B cell (primary cell): Measurements from ENCODE around the gene ARL4C. TPM values are rescaled to one million over a fixed set of nuclear protein-coding genes. Genes with fewer than 3 reads are reported as not detected.

Source experiments
- ATAC-seq: fragments of 200-7000 bp; cut with Tn5 transposase; one replicate; pipeline ENCODE4 v1.10.0; 2021; ENCODE audit warnings: low read depth, mild to moderate bottlenecking, moderate number of reproducible peaks, moderate library complexity
- CTCF ChIA-PET: fragments of 350-600 bp; sonication (Branson Sonifier 250); formaldehyde crosslinking; loops from one replicate; lab custom pipeline; 2021; ENCODE audit warnings: antibody characterized with exemption, inconsistent platforms; lab: Charles Lee
- POLR2A ChIA-PET: fragments of 350-600 bp; sonication (Branson Sonifier 250); formaldehyde crosslinking; loops from one replicate; lab custom pipeline; 2021; ENCODE audit warnings: antibody characterized with exemption; lab: Charles Lee
- DNase-seq: peaks from one replicate; pipeline ENCODE4 v3.0.0; 2013
- H2AFZ ChIP-seq: 2 replicates; pipeline ENCODE4 v1.6.1; 2012; ENCODE audit warnings: mild to moderate bottlenecking, low read depth, low read length; ENCODE audit not compliant: insufficient read depth, poor library complexity, severe bottlenecking
- H3K27ac ChIP-seq, 2 donors: 1 replicate in 1 of 2; 2 replicates in 1 of 2; pipeline ENCODE4 v1.5.1; 2012 to 2013; ENCODE audit warnings: low read length in 2 of 2, mild to moderate bottlenecking in 2 of 2, moderate library complexity in 1 of 2
- H3K27me3 ChIP-seq, 4 experiments: fragments of 200-600 bp in 1 of 4; sonication (generic) in 1 of 4; replicated peaks in 1 of 4; 1 replicate in 2 of 4; 2 replicates in 2 of 4; pipeline versions ENCODE4 v1.6.1 to v1.7.0; 2013 to 2016; ENCODE audit warnings: low read length in 3 of 4, mild to moderate bottlenecking in 2 of 4, mixed read lengths in 1 of 4, moderate library complexity in 1 of 4; ENCODE audit not compliant: insufficient read depth in 4 of 4, control insufficient read depth in 3 of 4; ENCODE audit errors: control extremely low read depth in 1 of 4
- H3K36me3 ChIP-seq, 2 experiments: replicated peaks in 1 of 2; 1 replicate in 1 of 2; 2 replicates in 1 of 2; pipeline versions ENCODE4 v1.6.1 to v1.7.1; 2013; ENCODE audit warnings: low read length in 1 of 2; ENCODE audit not compliant: insufficient read depth in 2 of 2, control insufficient read depth in 1 of 2; ENCODE audit errors: control extremely low read depth in 1 of 2, extremely low read depth in 1 of 2
- H3K4me1 ChIP-seq, 2 donors: fragments of 200-600 bp in 1 of 2; sonication (generic) in 1 of 2; 1 replicate in 1 of 2; 2 replicates in 1 of 2; pipeline versions ENCODE4 v1.5.1 to v1.6.1; 2013 to 2017; ENCODE audit warnings: low read length in 2 of 2; ENCODE audit not compliant: control insufficient read depth in 2 of 2, insufficient read depth in 2 of 2
- H3K4me2 ChIP-seq: replicated peaks from 2 replicates; pipeline ENCODE3; 2012; ENCODE audit warnings: mild to moderate bottlenecking, low read depth, low read length; ENCODE audit not compliant: poor library complexity, severe bottlenecking
- H3K4me3 ChIP-seq, 5 experiments: fragments of 200-600 bp in 1 of 5; sonication (generic) in 1 of 5; 1 replicate in 3 of 5; 2 replicates in 2 of 5; pipeline versions ENCODE4 v1.5.1 to v1.7.0; 2011 to 2016; ENCODE audit warnings: low read length in 4 of 5, mild to moderate bottlenecking in 4 of 5, low read depth in 2 of 5, control low read depth in 1 of 5, moderate library complexity in 1 of 5; ENCODE audit not compliant: insufficient read depth in 1 of 5; ENCODE audit errors: control extremely low read depth in 1 of 5, extremely low read depth in 1 of 5
- H3K79me2 ChIP-seq: fragments of 200-600 bp; sonication (generic); one replicate; pipeline ENCODE4 v1.6.0; 2016; ENCODE audit warnings: low read length; ENCODE audit not compliant: control insufficient read depth, insufficient read depth
- H3K9ac ChIP-seq: fragments of 200-600 bp; sonication (generic); 2 replicates; pipeline ENCODE4 v1.6.1; 2017; ENCODE audit warnings: mild to moderate bottlenecking, low read length, moderate library complexity
- H3K9me3 ChIP-seq, 3 donors: one replicate each; pipeline versions ENCODE4 v1.6.1 to v1.7.1; 2013; ENCODE audit warnings: low read length in 2 of 3; ENCODE audit not compliant: control insufficient read depth in 2 of 3, insufficient read depth in 1 of 3; ENCODE audit errors: control extremely low read depth in 1 of 3
- H4K20me1 ChIP-seq: 2 replicates; pipeline ENCODE4 v1.6.0; 2012; ENCODE audit warnings: mild to moderate bottlenecking, low read length; ENCODE audit not compliant: insufficient read depth, control insufficient read depth, poor library complexity, severe bottlenecking
- H3K27ac Mint-ChIP-seq: one replicate; pipeline ENCODE4 v1.8.0; 2021; ENCODE audit warnings: mixed read lengths
- H3K27me3 Mint-ChIP-seq: one replicate; pipeline ENCODE4 v1.8.0; 2021; ENCODE audit warnings: mixed read lengths
- H3K4me1 Mint-ChIP-seq: one replicate; pipeline ENCODE4 v1.8.0; 2021; ENCODE audit warnings: mixed read lengths
- H3K4me3 Mint-ChIP-seq: one replicate; pipeline ENCODE4 v1.8.0; 2021; ENCODE audit warnings: mixed read lengths
- H3K9me3 Mint-ChIP-seq: one replicate; pipeline ENCODE4 v1.8.0; 2022; ENCODE audit warnings: mixed read lengths; ENCODE audit not compliant: insufficient read depth
- EZH2 ChIP-seq: IDR thresholded peaks from 2 replicates; pipeline ENCODE4 v1.6.1; 2012; ENCODE audit warnings: borderline replicate concordance, low read depth, mild to moderate bottlenecking, moderate library complexity, low read length; ENCODE audit not compliant: insufficient read depth, poor library complexity, severe bottlenecking
- WGBS: methylation state at CpG from one replicate; pipeline ENCODE4 v1.1.5; 2013; ENCODE audit warnings: missing lambda C conversion rate; ENCODE audit not compliant: insufficient coverage; 5-methylcytosine and 5-hydroxymethylcytosine counted together
- intact Hi-C: fragments of 100-400 bp; cut with micrococcal nuclease; formaldehyde crosslinking; loops from one replicate; pipeline ENCODE4 v1.10.0; 2022
- polyA plus RNA-seq: library from polyadenylated mRNA; depleted of rRNA; stranded (reverse); fragments of >200 nt; gene quantifications from 2 replicates; pipeline ENCODE4 v1.2.3, GENCODE V29; 2012
- total RNA-seq, 2 donors: library from RNA; stranded (reverse); fragments of 120-200 nt in 1 of 2; gene quantifications; 1 replicate in 1 of 2; 2 replicates in 1 of 2; pipeline versions ENCODE4 v1.2.3 to v1.2.4, GENCODE V29; 2013 to 2022
- TF ChIP-seq, protein P1 (sequence below): fragments of 200-600 bp; IDR thresholded peaks from one replicate; pipeline ENCODE4 v1.8.0; 2022; ENCODE audit warnings: antibody characterized with exemption, mild to moderate bottlenecking

The ARL4C gene
- total and polyA plus RNA-seq, 2 donors (not counting 1 experiment from before 2014, with no cell fraction given), result 20.2 to 22.5 TPM

DNA sequence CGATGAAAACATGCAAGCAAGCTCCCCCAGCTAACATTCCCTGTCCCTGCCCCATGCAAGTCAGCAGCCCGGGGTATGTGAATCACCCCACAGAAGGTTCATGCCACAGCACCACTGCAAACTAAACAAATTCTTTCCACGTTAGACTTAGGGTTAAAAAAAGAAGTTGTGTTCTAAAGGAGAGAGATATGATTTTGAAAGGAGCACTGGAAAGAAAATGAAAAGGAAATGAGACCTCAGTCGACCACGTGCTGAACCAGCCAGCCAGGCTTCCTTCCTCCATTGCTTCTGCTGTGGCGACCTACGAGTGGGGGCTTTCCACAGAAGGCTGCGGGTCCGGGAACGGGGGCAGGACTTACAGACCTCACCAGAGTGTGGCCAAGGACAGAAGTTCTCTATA is 52.0 kb downstream of the ARL4C start:
- ATAC-seq (peak; percentile 55), DNase-seq (peak; percentile 91)
- Histone ChIP-seq H2AFZ (no peak overlapping the region), H3K27me3 (no peaks in the 10 kb centered on the region), H3K27ac (peak overlapping the region; percentile 95 to 98), H3K36me3 (no peaks in the 10 kb centered on the region), H3K4me2 (peak overlapping the region; percentile 64), H4K20me1 (no peaks in the 10 kb centered on the region), H3K4me3 (no peak overlapping the region), H3K4me1 (peaks cover 71 to 78% of the 10 kb centered on the region in 2 donors), H3K9me3 (peaks cover 0 to 14% (median 0%) of the 10 kb centered on the region in 3 donors), H3K79me2 (no peaks in the 10 kb centered on the region), H3K9ac (peak overlapping the region; percentile 16)
- peaks cover 74% of the 10 kb centered on the region for H3K4me1 Mint-ChIP-seq
- intact Hi-C loops, result loop anchor here (5.0 kb wide), 1 partner anchor 33 kb away; no protein-coding TSS in a partner anchor
- H3K9me3 Mint-ChIP-seq, result no peaks in the 10 kb centered on the region
- no peaks in the 10 kb centered on the region for H3K27me3 Mint-ChIP-seq
- ChIA-PET CTCF (interaction anchor here (0.9 to 1.2 kb wide), 2 partner anchors 9 to 39 kb away, joined by 3 to 7 read pairs; no protein-coding TSS in a partner anchor), POLR2A (interaction anchor here (0.9 to 3.7 kb wide), 2 partner anchors 17 to 52 kb away, joined by 3 to 35 read pairs; partner anchors contain the start of gene ARL4C)
- peak overlapping the region; percentile 93 for H3K27ac Mint-ChIP-seq
- WGBS, result 0% methylated on average over 7 of the region's 10 CpGs
- no peak for TF ChIP-seq EZH2
- TF ChIP-seq, protein P1, sequence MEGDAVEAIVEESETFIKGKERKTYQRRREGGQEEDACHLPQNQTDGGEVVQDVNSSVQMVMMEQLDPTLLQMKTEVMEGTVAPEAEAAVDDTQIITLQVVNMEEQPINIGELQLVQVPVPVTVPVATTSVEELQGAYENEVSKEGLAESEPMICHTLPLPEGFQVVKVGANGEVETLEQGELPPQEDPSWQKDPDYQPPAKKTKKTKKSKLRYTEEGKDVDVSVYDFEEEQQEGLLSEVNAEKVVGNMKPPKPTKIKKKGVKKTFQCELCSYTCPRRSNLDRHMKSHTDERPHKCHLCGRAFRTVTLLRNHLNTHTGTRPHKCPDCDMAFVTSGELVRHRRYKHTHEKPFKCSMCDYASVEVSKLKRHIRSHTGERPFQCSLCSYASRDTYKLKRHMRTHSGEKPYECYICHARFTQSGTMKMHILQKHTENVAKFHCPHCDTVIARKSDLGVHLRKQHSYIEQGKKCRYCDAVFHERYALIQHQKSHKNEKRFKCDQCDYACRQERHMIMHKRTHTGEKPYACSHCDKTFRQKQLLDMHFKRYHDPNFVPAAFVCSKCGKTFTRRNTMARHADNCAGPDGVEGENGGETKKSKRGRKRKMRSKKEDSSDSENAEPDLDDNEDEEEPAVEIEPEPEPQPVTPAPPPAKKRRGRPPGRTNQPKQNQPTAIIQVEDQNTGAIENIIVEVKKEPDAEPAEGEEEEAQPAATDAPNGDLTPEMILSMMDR, result no peak
- H3K4me3 Mint-ChIP-seq, result peak overlapping the region; percentile 67

DNA sequence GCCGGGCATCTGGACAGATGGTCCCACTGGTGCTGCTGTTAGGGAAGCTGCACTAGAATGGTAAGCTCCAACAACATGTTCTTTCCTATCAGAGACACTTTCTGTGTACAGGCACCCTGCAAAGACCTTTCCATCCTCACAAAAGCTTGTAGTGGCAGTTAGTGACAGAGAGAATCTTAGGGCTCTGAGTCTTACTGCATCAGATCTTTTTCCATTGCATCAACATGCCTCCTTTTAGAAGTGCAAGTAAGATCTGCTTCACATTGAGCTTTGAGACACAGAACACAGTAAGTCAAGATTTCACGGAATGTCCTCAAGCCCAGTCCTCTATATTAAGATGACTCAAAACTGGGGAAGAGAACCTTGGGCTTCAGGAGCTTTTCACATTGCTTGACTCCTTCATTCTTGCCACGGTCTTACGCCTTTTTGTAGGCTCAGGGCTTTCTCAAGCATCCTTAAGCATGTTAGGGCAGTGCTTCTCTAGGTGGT is 52.6 kb downstream of the ARL4C start:
- no CpG with 5 or more reads among the region's 4 CpGs for WGBS
- ChIA-PET CTCF (interaction anchor here (0.9 to 1.2 kb wide), 2 partner anchors 10 to 39 kb away, joined by 3 to 7 read pairs; no protein-coding TSS in a partner anchor), POLR2A (interaction anchor here (0.9 to 3.7 kb wide), 2 partner anchors 16 to 52 kb away, joined by 3 to 35 read pairs; partner anchors contain the start of gene ARL4C)
- peak overlapping the region; percentile 29 for H2AFZ ChIP-seq
- peaks cover 0 to 14% (median 0%) of the 10 kb centered on the region in 3 donors for H3K9me3 ChIP-seq
- H3K4me3 ChIP-seq, result no peak overlapping the region
- no peaks in the 10 kb centered on the region for H3K36me3 ChIP-seq
- intact Hi-C loops, result no loop called here
- peak overlapping the region; percentile 64 for H3K4me2 ChIP-seq
- Mint-ChIP-seq H3K4me1 (peaks cover 77% of the 10 kb centered on the region), H3K27ac (peak overlapping the region; percentile 93), H3K9me3 (no peaks in the 10 kb centered on the region), H3K27me3 (no peaks in the 10 kb centered on the region), H3K4me3 (peak overlapping the region; percentile 21)
- H3K79me2 ChIP-seq, result no peaks in the 10 kb centered on the region
- DNase-seq (no peak), ATAC-seq (no peak)
- TF ChIP-seq, protein P1, result no peak
- no peak for TF ChIP-seq EZH2
- peaks cover 76 to 83% of the 10 kb centered on the region in 2 donors for H3K4me1 ChIP-seq
- no peaks in the 10 kb centered on the region for H4K20me1 ChIP-seq
- peak overlapping the region; percentile 16 for H3K9ac ChIP-seq
- H3K27me3 ChIP-seq, result no peaks in the 10 kb centered on the region
- peak overlapping the region; percentile 95 to 98 for H3K27ac ChIP-seq
